Activated CD4-positive, CD25-positive, alpha-beta regulatory T cell treated with anti-CD3 and anti-CD28 coated beads, Interleukin-2, amount 50 U/mL, for 16 hours (primary cell): Measurements from ENCODE around the gene SMAP1.
"Not testable (repeated sequence)": the region's sequence is repeated elsewhere in the genome, so short reads cannot be mapped to it uniquely, and the experiment has no call there.

ENCODE experiments used
- DNase-seq: peaks from one replicate; pipeline ENCODE4 v3.0.0-alpha.2; 2020; ENCODE audit warnings: low read depth, low spot score

Gene SMAP1

GRCh38 chr6:70740746-70741145 is 73.1 kb downstream of the SMAP1 start:
- not testable (repeated sequence) for DNase-seq

- DNase-seq: not testable (repeated sequence)
Measured at GRCh38 chr6:70742462-70742861, 74.8 kb downstream of the SMAP1 start.

- DNase-seq: no peak
Measured at GRCh38 chr6:70753870-70754380, 86.2 kb downstream of the SMAP1 start.

- no peak for DNase-seq
Measured at GRCh38 chr6:70758883-70759282, 91.2 kb downstream of the SMAP1 start.

- DNase-seq: no peak
Measured at GRCh38 chr6:70763754-70764510, 96.2 kb downstream of the SMAP1 start.

- no peak for DNase-seq
Measured at GRCh38 chr6:70764706-70765105, 97.0 kb downstream of the SMAP1 start.

GRCh38 chr6:70771351-70771750 is 103.7 kb downstream of the SMAP1 start:
- DNase-seq: not testable (repeated sequence)

- no peak for DNase-seq
Measured at GRCh38 chr6:70779934-70780333, 112.3 kb downstream of the SMAP1 start.

GRCh38 chr6:70790483-70791224 is 123.0 kb downstream of the SMAP1 start:
- no peak for DNase-seq

GRCh38 chr6:70797625-70798024 is 129.9 kb downstream of the SMAP1 start:
- DNase-seq: no peak

GRCh38 chr6:70806086-70806485 is 138.4 kb downstream of the SMAP1 start:
- no peak for DNase-seq

GRCh38 chr6:70811788-70812187 is 144.1 kb downstream of the SMAP1 start:
- no peak for DNase-seq

- DNase-seq: no peak
Measured at GRCh38 chr6:70813885-70814284, 146.2 kb downstream of the SMAP1 start.

- no peak for DNase-seq
Measured at GRCh38 chr6:70819646-70820045, 152.0 kb downstream of the SMAP1 start.

- DNase-seq: no peak
Measured at GRCh38 chr6:70820778-70821177, 153.1 kb downstream of the SMAP1 start.

- DNase-seq: no peak
Measured at GRCh38 chr6:70821751-70822150, 154.1 kb downstream of the SMAP1 start.

- DNase-seq: no peak
Measured at GRCh38 chr6:70823651-70824050, 156.0 kb downstream of the SMAP1 start.

- no peak for DNase-seq
Measured at GRCh38 chr6:70831427-70831826, 163.7 kb downstream of the SMAP1 start.

- no peak for DNase-seq
Measured at GRCh38 chr6:70834520-70834919, 166.8 kb downstream of the SMAP1 start.

GRCh38 chr6:70838907-70839285 is 171.2 kb downstream of the SMAP1 start:
- no peak for DNase-seq

- no peak for DNase-seq
Measured at GRCh38 chr6:70839286-70840266, 171.9 kb downstream of the SMAP1 start.

GRCh38 chr6:70841112-70841511 is 173.4 kb downstream of the SMAP1 start:
- no peak for DNase-seq
